CD4-positive, alpha-beta T cell (primary cell): ENCODE data around the gene DBX2. TPM values are rescaled to one million over a fixed set of nuclear protein-coding genes. Genes with fewer than 3 reads are reported as not detected.
A peak's percentile ranks its signal among the peaks of the same experiment; 100 is the strongest.

ENCODE experiments used
- ATAC-seq: fragments of 200-7000 bp; cut with Tn5 transposase; one replicate; pipeline ENCODE4 v1.10.0; 2022; ENCODE audit warnings: mild to moderate bottlenecking; ENCODE audit not compliant: poor library complexity
- CTCF ChIA-PET: fragments of 350-600 bp; sonication (Branson Sonifier 250); formaldehyde crosslinking; loops from one replicate; lab custom pipeline; 2021; ENCODE audit warnings: antibody characterized with exemption, inconsistent platforms; lab: Charles Lee
- POLR2A ChIA-PET: fragments of 350-600 bp; sonication (Branson Sonifier 250); formaldehyde crosslinking; loops from one replicate; lab custom pipeline; 2021; ENCODE audit warnings: antibody characterized with exemption, inconsistent platforms; lab: Charles Lee
- DNase-seq, 14 experiments: peaks; one replicate each; pipeline ENCODE4 v3.0.0-alpha.2; 2013 to 2020; ENCODE audit warnings: mixed read lengths in 2 of 14
- H3K27ac ChIP-seq, 2 donors: one replicate each; pipeline versions ENCODE4 v1.5.1 to v1.7.0; 2013; ENCODE audit warnings: low read length in 2 of 2, low read depth in 1 of 2, mild to moderate bottlenecking in 1 of 2
- H3K27me3 ChIP-seq, 2 experiments: 1 replicate in 1 of 2; 2 replicates in 1 of 2; pipeline versions ENCODE4 v1.6.1 to v1.7.0; 2013; ENCODE audit warnings: low read length in 2 of 2, control low read depth in 1 of 2, mild to moderate bottlenecking in 1 of 2, moderate library complexity in 1 of 2; ENCODE audit not compliant: insufficient read depth in 2 of 2, control insufficient read depth in 1 of 2
- H3K36me3 ChIP-seq: one replicate; pipeline ENCODE4 v1.6.1; 2013; ENCODE audit warnings: low read length, control low read depth; ENCODE audit not compliant: insufficient read depth
- H3K4me1 ChIP-seq: one replicate; pipeline ENCODE4 v1.6.1; 2013; ENCODE audit warnings: low read length, control low read depth; ENCODE audit not compliant: insufficient read depth
- H3K4me3 ChIP-seq: one replicate; pipeline ENCODE4 v1.5.1; 2013; ENCODE audit warnings: mild to moderate bottlenecking, low read length, moderate library complexity
- H3K9me3 ChIP-seq, 2 experiments: 1 replicate in 1 of 2; 2 replicates in 1 of 2; pipeline versions ENCODE4 v1.6.1 to v1.7.0; 2013; ENCODE audit warnings: low read length in 2 of 2, mild to moderate bottlenecking in 2 of 2, control low read depth in 1 of 2, moderate library complexity in 1 of 2; ENCODE audit not compliant: control insufficient read depth in 1 of 2, insufficient read depth in 1 of 2
- H3K27ac Mint-ChIP-seq: one replicate; pipeline ENCODE4 v1.8.0; 2020; ENCODE audit warnings: mixed read lengths
- H3K27me3 Mint-ChIP-seq: one replicate; pipeline ENCODE4 v1.8.0; 2021; ENCODE audit warnings: mixed read lengths
- H3K36me3 Mint-ChIP-seq: one replicate; pipeline ENCODE4 v1.8.0; 2021; ENCODE audit warnings: low read depth, mixed read lengths
- H3K4me1 Mint-ChIP-seq: one replicate; pipeline ENCODE4 v1.8.0; 2021; ENCODE audit warnings: low read depth, mixed read lengths
- H3K4me3 Mint-ChIP-seq: one replicate; pipeline ENCODE4 v1.8.0; 2020; ENCODE audit warnings: mild to moderate bottlenecking, mixed read lengths
- H3K9me3 Mint-ChIP-seq: one replicate; pipeline ENCODE4 v1.8.0; 2020; ENCODE audit warnings: mixed read lengths
- CTCF ChIP-seq: fragments of 200-600 bp; IDR thresholded peaks from one replicate; pipeline ENCODE4 v1.8.0; 2022; ENCODE audit warnings: antibody characterized with exemption, mild to moderate bottlenecking
- intact Hi-C, 2 experiments: fragments of 100-400 bp; cut with DNase I in 1 of 2; cut with micrococcal nuclease in 1 of 2; formaldehyde crosslinking; loops; one replicate each; pipeline versions ENCODE4 v1.15.1 to v1.9.0; 2023 to 2025; cut with DNase I, micrococcal nuclease
- total RNA-seq, 174 experiments: library from RNA in 2 of 174; stranded (reverse) in 2 of 174; gene quantifications; one replicate each; pipeline ENCODE4 v1.2.3 and lab custom pipeline; 2021 to 2026

The DBX2 gene
- total RNA-seq, 2 experiments from 2014 or later: not detected

GRCh38 chr12:44968965-44969364 is 81.9 kb downstream of the DBX2 start:
- no peak overlapping the region for H3K4me3 Mint-ChIP-seq
- CTCF ChIA-PET: no interaction called here
- H3K4me1 Mint-ChIP-seq: peaks cover 5% of the 10 kb centered on the region
- no peaks in the 10 kb centered on the region for H3K4me1 ChIP-seq
- no peaks in the 10 kb centered on the region for H3K9me3 ChIP-seq
- H3K27me3 ChIP-seq: no peaks in the 10 kb centered on the region
- peaks cover 6% of the 10 kb centered on the region for H3K27me3 Mint-ChIP-seq
- peaks cover 11% of the 10 kb centered on the region for H3K9me3 Mint-ChIP-seq
- H3K4me3 ChIP-seq: no peak overlapping the region
- POLR2A ChIA-PET: no interaction called here
- no peak for TF ChIP-seq CTCF
- ATAC-seq (no peak), DNase-seq (peak in 1 of 14 experiments; percentile 25)
- H3K27ac ChIP-seq: no peak overlapping the region
- intact Hi-C loops: no loop called here
- no peaks in the 10 kb centered on the region for H3K36me3 ChIP-seq
- no peak overlapping the region for H3K27ac Mint-ChIP-seq
- no peaks in the 10 kb centered on the region for H3K36me3 Mint-ChIP-seq

Other genes with a start within 250 kb of the DBX2 start
- 100 to 1,000 TPM; 142 to 147 TPM for gene NELL2, start 174.8 kb downstream of the DBX2 start, total RNA-seq
- 10 to 100 TPM; 11.6 to 11.7 TPM for gene ANO6, start 165.0 kb upstream of the DBX2 start, total RNA-seq